Spleen (tissue), 7 donors: ENCODE measurements around the gene USP54.

ENCODE experiments used
- CTCF ChIP-seq, 11 experiments: fragments of 200-600 bp in 7 of 11; fragments of 450-650 bp in 4 of 11; sonication (generic) in 4 of 11; IDR thresholded peaks in 8 of 11; conservative IDR thresholded peaks in 3 of 11; 1 replicate in 7 of 11; 2 replicates in 4 of 11; pipeline versions ENCODE4 v1.4.0 to v1.8.0; 2016 to 2021; ENCODE audit warnings: antibody characterized with exemption in 11 of 11, inconsistent platforms in 4 of 11, mild to moderate bottlenecking in 1 of 11
- POLR2A ChIP-seq, 3 donors: fragments of 450-650 bp; IDR thresholded peaks; one replicate each; pipeline ENCODE4 v1.5.1; 2017; ENCODE audit warnings: antibody characterized with exemption in 3 of 3, mild to moderate bottlenecking in 1 of 3
- donor health status: DM: no; HTN: no; CAD: no; lungs with moderate emphysema.
- donor health status: DM: no; HTN: no; CAD: no.
- donor health status: DM: no; HTN: no; CAD: no.

DNA sequence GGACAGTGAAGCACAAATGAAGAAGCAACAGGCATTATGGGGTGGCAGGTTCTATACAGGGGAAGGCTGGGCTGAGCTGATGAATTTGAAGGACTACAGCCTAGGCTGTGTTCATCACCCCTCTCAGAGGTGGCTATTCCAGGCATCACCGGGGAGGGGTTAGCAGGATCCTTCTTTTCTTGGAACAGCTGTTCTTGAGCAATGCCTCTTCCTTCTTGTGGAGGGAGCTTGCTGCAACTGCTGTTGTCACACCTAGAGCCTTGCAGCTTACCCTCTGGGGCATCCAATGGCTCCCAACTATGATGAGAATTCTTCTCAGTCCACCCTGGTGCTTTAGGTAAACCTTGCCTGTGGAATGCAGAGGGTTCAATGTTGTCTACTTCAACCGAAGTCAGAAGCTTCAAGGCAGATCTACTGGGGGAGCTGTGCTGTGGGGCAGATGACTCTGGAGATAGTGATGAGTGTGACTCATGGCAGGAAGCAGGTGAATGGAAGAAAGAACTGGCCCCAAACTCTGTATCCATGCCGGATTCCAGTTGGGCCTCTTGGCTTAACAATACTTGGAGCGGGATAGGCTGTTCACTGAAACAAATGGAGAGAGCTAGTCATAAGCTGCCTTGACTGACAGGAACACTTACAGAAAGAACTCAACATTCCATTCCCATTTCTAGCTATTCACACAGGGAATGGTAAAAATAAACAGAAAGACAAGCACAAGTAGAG, 73.8 kb downstream of the USP54 start:
- no peak for TF ChIP-seq CTCF (IDR thresholded peaks at IDR 0.05 in 8 of 11, conservative IDR thresholded peaks at IDR 0.05 in 3 of 11)
- no peak for TF ChIP-seq POLR2A (IDR thresholded peaks at IDR 0.05)
